ENCODE data around the gene GRAPL.
"Not testable (repeated sequence)": the region's sequence is repeated elsewhere in the genome, so short reads cannot be mapped to it uniquely, and the experiment has no call there.

GRAPL gene

GRCh38 chr17:19161308-19162107 is 34.1 kb downstream of the GRAPL start:
- not testable (repeated sequence) for H3K27me3 ChIP-seq (ENCODE audit: low read length); H2AFZ ChIP-seq (ENCODE audit: low read depth, low read length, severe bottlenecking)

GRCh38 chr17:19162384-19163216 is 35.2 kb downstream of the GRAPL start:
- H3K79me2 ChIP-seq (ENCODE audit: insufficient read depth, low read length); H3K36me3 ChIP-seq (ENCODE audit: low read length); H3K4me2 ChIP-seq (ENCODE audit: low read depth, low read length, poor library complexity, severe bottlenecking); H3K9me2 ChIP-seq (replicated peaks; ENCODE audit: insufficient read depth, low read length); H3K27ac ChIP-seq (ENCODE audit: low read depth, low read length); H2AFZ ChIP-seq (ENCODE audit: low read depth, low read length, severe bottlenecking); H3K9me3 ChIP-seq (ENCODE audit: insufficient read depth, low read length); H4K20me1 ChIP-seq (ENCODE audit: low read depth, low read length); H3K27me3 ChIP-seq (ENCODE audit: low read length); H3F3A ChIP-seq (ENCODE audit: insufficient read depth); H3K9ac ChIP-seq (ENCODE audit: low read length); H3K4me3 ChIP-seq (ENCODE audit: insufficient read depth, low read length, poor library complexity, severe bottlenecking): not testable (repeated sequence)

More at GRCh38 chr17:19161308-19162107, 34.1 kb downstream of the GRAPL start:
- not testable (repeated sequence) for H3K9ac ChIP-seq (ENCODE audit: low read length); H3K9me2 ChIP-seq (replicated peaks; ENCODE audit: insufficient read depth, low read length); H3K36me3 ChIP-seq (ENCODE audit: low read length); H3K4me3 ChIP-seq (ENCODE audit: insufficient read depth, low read length, poor library complexity, severe bottlenecking); H3K79me2 ChIP-seq (ENCODE audit: insufficient read depth, low read length); H3K4me2 ChIP-seq (ENCODE audit: low read depth, low read length, poor library complexity, severe bottlenecking); H3F3A ChIP-seq (ENCODE audit: insufficient read depth); H3K27ac ChIP-seq (ENCODE audit: low read depth, low read length); H4K20me1 ChIP-seq (ENCODE audit: low read depth, low read length); H3K9me3 ChIP-seq (ENCODE audit: insufficient read depth, low read length)

GRCh38 chr17:19174422-19174821 is 47.0 kb downstream of the GRAPL start:
- H3F3A ChIP-seq (ENCODE audit: insufficient read depth); H2AFZ ChIP-seq (ENCODE audit: low read depth, low read length, severe bottlenecking); H3K27ac ChIP-seq (ENCODE audit: low read depth, low read length); H3K9me2 ChIP-seq (replicated peaks; ENCODE audit: insufficient read depth, low read length); H3K9me3 ChIP-seq (ENCODE audit: insufficient read depth, low read length); H3K79me2 ChIP-seq (ENCODE audit: insufficient read depth, low read length); H3K27me3 ChIP-seq (ENCODE audit: low read length); H3K36me3 ChIP-seq (ENCODE audit: low read length); H3K4me3 ChIP-seq (ENCODE audit: insufficient read depth, low read length, poor library complexity, severe bottlenecking); H3K9ac ChIP-seq (ENCODE audit: low read length); H3K4me2 ChIP-seq (ENCODE audit: low read depth, low read length, poor library complexity, severe bottlenecking); H4K20me1 ChIP-seq (ENCODE audit: low read depth, low read length): not testable (repeated sequence)

- not testable (repeated sequence) for H3K27ac ChIP-seq (ENCODE audit: low read depth, low read length); H2AFZ ChIP-seq (ENCODE audit: low read depth, low read length, severe bottlenecking); H3K27me3 ChIP-seq (ENCODE audit: low read length); H3K36me3 ChIP-seq (ENCODE audit: low read length); H3K9me3 ChIP-seq (ENCODE audit: insufficient read depth, low read length); H3K4me3 ChIP-seq (ENCODE audit: insufficient read depth, low read length, poor library complexity, severe bottlenecking); H3K4me2 ChIP-seq (ENCODE audit: low read depth, low read length, poor library complexity, severe bottlenecking); H3K79me2 ChIP-seq (ENCODE audit: insufficient read depth, low read length); H3K9me2 ChIP-seq (replicated peaks; ENCODE audit: insufficient read depth, low read length); H3F3A ChIP-seq (ENCODE audit: insufficient read depth); H4K20me1 ChIP-seq (ENCODE audit: low read depth, low read length); H3K9ac ChIP-seq (ENCODE audit: low read length)
These were observed 48.0 kb downstream of the GRAPL start for GRCh38 chr17:19175410-19175809.

GRCh38 chr17:19181040-19181875 is 53.9 kb downstream of the GRAPL start:
- not testable (repeated sequence) for H3K27ac ChIP-seq (ENCODE audit: low read depth, low read length); H3K9me3 ChIP-seq (ENCODE audit: insufficient read depth, low read length); H3F3A ChIP-seq (ENCODE audit: insufficient read depth); H3K9me2 ChIP-seq (replicated peaks; ENCODE audit: insufficient read depth, low read length); H3K4me3 ChIP-seq (ENCODE audit: insufficient read depth, low read length, poor library complexity, severe bottlenecking); H3K9ac ChIP-seq (ENCODE audit: low read length); H3K4me2 ChIP-seq (ENCODE audit: low read depth, low read length, poor library complexity, severe bottlenecking); H2AFZ ChIP-seq (ENCODE audit: low read depth, low read length, severe bottlenecking); H3K27me3 ChIP-seq (ENCODE audit: low read length); H3K36me3 ChIP-seq (ENCODE audit: low read length); H4K20me1 ChIP-seq (ENCODE audit: low read depth, low read length); H3K79me2 ChIP-seq (ENCODE audit: insufficient read depth, low read length)

GRCh38 chr17:19187883-19188869 is 60.8 kb downstream of the GRAPL start:
- H2AFZ ChIP-seq (ENCODE audit: low read depth, low read length, severe bottlenecking); H3K27ac ChIP-seq (ENCODE audit: low read depth, low read length); H3K9me3 ChIP-seq (ENCODE audit: insufficient read depth, low read length); H3F3A ChIP-seq (ENCODE audit: insufficient read depth); H3K4me2 ChIP-seq (ENCODE audit: low read depth, low read length, poor library complexity, severe bottlenecking); H3K4me3 ChIP-seq (ENCODE audit: insufficient read depth, low read length, poor library complexity, severe bottlenecking); H3K9ac ChIP-seq (ENCODE audit: low read length); H3K27me3 ChIP-seq (ENCODE audit: low read length); H3K79me2 ChIP-seq (ENCODE audit: insufficient read depth, low read length); H3K9me2 ChIP-seq (replicated peaks; ENCODE audit: insufficient read depth, low read length); H3K36me3 ChIP-seq (ENCODE audit: low read length); H4K20me1 ChIP-seq (ENCODE audit: low read depth, low read length): not testable (repeated sequence)
